RWPE2 (cell line): ENCODE results near the gene FAM210A.

Experiments used
- ATAC-seq: fragments of 200-7000 bp; cut with Tn5 transposase; 3 replicates; pipeline ENCODE4 v1.9.1; 2021; ENCODE audit warnings: low read depth
- DNase-seq: peaks from one replicate; pipeline ENCODE4 v3.0.0-alpha.2; 2020; ENCODE audit warnings: low spot score
- H3K27ac ChIP-seq: fragments of 450-650 bp; 2 replicates; pipeline ENCODE4 v1.5.1; 2017; ENCODE audit warnings: mild to moderate bottlenecking; ENCODE audit not compliant: poor library complexity, severe bottlenecking
- H3K27me3 ChIP-seq: fragments of 250-450 bp; sonication (Bioruptor Pico); 2 replicates; pipeline ENCODE4 v1.5.1; 2021; ENCODE audit warnings: mild to moderate bottlenecking, moderate library complexity; ENCODE audit not compliant: insufficient read depth, poor library complexity, severe bottlenecking
- H3K36me3 ChIP-seq: fragments of 250-450 bp; sonication (Bioruptor Pico); 2 replicates; pipeline ENCODE4 v1.5.1; 2020; ENCODE audit warnings: low read depth, mild to moderate bottlenecking, moderate library complexity
- H3K4me1 ChIP-seq: fragments of 250-450 bp; sonication (Bioruptor Pico); 2 replicates; pipeline ENCODE4 v1.5.1; 2021; ENCODE audit warnings: mild to moderate bottlenecking, moderate library complexity; ENCODE audit not compliant: insufficient read depth, poor library complexity, severe bottlenecking
- H3K4me3 ChIP-seq: fragments of 250-450 bp; sonication (Bioruptor Pico); 2 replicates; pipeline ENCODE4 v1.5.1; 2021; ENCODE audit warnings: mild to moderate bottlenecking, moderate library complexity; ENCODE audit not compliant: severe bottlenecking
- H3K9me3 ChIP-seq: fragments of 250-450 bp; sonication (Bioruptor Pico); 2 replicates; pipeline ENCODE4 v1.5.1; 2021; ENCODE audit warnings: mild to moderate bottlenecking, moderate library complexity; ENCODE audit not compliant: severe bottlenecking
- CTCF ChIP-seq: fragments of 450-650 bp; IDR thresholded peaks from one replicate; pipeline ENCODE4 v1.5.1; 2017; ENCODE audit warnings: mild to moderate bottlenecking, moderate library complexity; ENCODE audit not compliant: poor library complexity, severe bottlenecking

FAM210A gene

GRCh38 chr18:13735681-13736080, 9.3 kb upstream of the FAM210A start:
- DNase-seq (no peak), ATAC-seq (no peak)
- TF ChIP-seq CTCF = no peak
- Histone ChIP-seq H3K27me3 (no peaks in the 10 kb centered on the region), H3K4me1 (no peaks in the 10 kb centered on the region), H3K27ac (no peak overlapping the region), H3K9me3 (no peaks in the 10 kb centered on the region), H3K4me3 (no peak overlapping the region), H3K36me3 (peaks cover 91% of the 10 kb centered on the region)

GRCh38 chr18:13730481-13730880, 4.1 kb upstream of the FAM210A start:
- Histone ChIP-seq H3K9me3 (no peaks in the 10 kb centered on the region), H3K4me3 (no peak overlapping the region), H3K27ac (no peak overlapping the region), H3K36me3 (peaks cover 46% of the 10 kb centered on the region), H3K27me3 (no peaks in the 10 kb centered on the region), H3K4me1 (peaks cover 4% of the 10 kb centered on the region)
- DNase-seq = no peak
- no peak for ATAC-seq
- no peak for TF ChIP-seq CTCF

GRCh38 chr18:13726972-13727331, 594 bp upstream of the FAM210A start:
- no peak for TF ChIP-seq CTCF
- Histone ChIP-seq H3K4me1 (peaks cover 16% of the 10 kb centered on the region), H3K27ac (peak overlapping the region; percentile 66), H3K9me3 (no peaks in the 10 kb centered on the region), H3K27me3 (no peaks in the 10 kb centered on the region), H3K36me3 (peaks cover 26% of the 10 kb centered on the region), H3K4me3 (peak overlapping the region; percentile 70)
- DNase-seq (peak; percentile 58), ATAC-seq (peak; percentile 48)

- Histone ChIP-seq H3K4me1 (peaks cover 16% of the 10 kb centered on the region), H3K27ac (peak overlapping the region; percentile 66), H3K27me3 (no peaks in the 10 kb centered on the region), H3K36me3 (peaks cover 18% of the 10 kb centered on the region; the same call in 1 of the 2 replicates), H3K9me3 (no peaks in the 10 kb centered on the region), H3K4me3 (peak overlapping the region; percentile 70)
- TF ChIP-seq CTCF = no peak
- DNase-seq (no peak), ATAC-seq (peak; percentile 5; the same call in 2 of the 3 replicates)
Observed at GRCh38 chr18:13725566-13726231, 659 bp downstream of the FAM210A start.

GRCh38 chr18:13720847-13721246, 5.5 kb downstream of the FAM210A start:
- no peak for TF ChIP-seq CTCF
- no peaks in the 10 kb centered on the region for H3K9me3 ChIP-seq
- H3K27ac ChIP-seq = no peak overlapping the region
- H3K36me3 ChIP-seq = peaks cover 18% of the 10 kb centered on the region
- ATAC-seq (no peak), DNase-seq (no peak)
- no peaks in the 10 kb centered on the region for H3K27me3 ChIP-seq
- no peak overlapping the region for H3K4me3 ChIP-seq
- H3K4me1 ChIP-seq = peaks cover 12% of the 10 kb centered on the region
